MV-4-11 (cell line): ENCODE results near the gene SKIDA1.

ENCODE experiments used
- DNase-seq: peaks from one replicate; lab custom pipeline; 2025; lab: John Stamatoyannopoulos, UW

SKIDA1 gene

DNA sequence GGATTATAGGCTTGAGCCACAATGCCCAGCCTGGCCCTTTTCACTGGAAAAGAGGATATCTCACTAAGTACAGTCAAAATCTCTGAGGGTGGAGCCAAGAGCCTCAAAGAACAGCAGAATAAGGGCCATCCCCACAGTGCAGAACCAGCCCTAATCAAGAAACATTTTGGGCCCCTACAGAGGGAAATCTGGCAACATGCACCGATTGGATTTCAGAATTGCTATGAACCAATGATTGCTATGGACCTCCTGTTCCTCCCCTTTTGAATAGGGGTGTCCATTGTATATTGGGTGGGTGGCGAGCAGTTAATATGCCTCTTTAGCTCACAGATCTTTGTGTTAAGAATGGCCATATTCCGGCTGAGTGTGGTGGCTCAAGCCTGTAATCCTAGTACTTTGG lies 42.7 kb downstream of the SKIDA1 start:
- DNase-seq = no peak

DNA sequence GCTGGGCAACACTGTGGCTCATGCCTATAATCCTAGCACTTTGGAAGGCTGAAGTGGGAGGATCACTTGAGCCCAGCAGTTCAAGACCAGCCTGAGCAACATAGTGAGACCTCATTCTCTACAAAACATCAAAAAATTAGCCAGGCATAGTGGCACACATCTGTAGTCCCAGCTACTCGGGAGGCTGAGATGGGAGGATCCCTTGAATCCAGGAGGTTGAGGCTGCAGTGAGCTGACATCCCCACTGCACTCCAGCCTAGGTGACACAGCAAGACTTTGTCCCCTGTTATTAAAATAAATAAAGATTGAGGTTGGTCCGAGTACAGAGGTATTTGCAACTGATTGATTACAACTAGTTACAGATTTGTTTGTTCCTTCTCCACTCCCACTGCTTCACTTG lies 44.1 kb downstream of the SKIDA1 start:
- DNase-seq = no peak

DNA sequence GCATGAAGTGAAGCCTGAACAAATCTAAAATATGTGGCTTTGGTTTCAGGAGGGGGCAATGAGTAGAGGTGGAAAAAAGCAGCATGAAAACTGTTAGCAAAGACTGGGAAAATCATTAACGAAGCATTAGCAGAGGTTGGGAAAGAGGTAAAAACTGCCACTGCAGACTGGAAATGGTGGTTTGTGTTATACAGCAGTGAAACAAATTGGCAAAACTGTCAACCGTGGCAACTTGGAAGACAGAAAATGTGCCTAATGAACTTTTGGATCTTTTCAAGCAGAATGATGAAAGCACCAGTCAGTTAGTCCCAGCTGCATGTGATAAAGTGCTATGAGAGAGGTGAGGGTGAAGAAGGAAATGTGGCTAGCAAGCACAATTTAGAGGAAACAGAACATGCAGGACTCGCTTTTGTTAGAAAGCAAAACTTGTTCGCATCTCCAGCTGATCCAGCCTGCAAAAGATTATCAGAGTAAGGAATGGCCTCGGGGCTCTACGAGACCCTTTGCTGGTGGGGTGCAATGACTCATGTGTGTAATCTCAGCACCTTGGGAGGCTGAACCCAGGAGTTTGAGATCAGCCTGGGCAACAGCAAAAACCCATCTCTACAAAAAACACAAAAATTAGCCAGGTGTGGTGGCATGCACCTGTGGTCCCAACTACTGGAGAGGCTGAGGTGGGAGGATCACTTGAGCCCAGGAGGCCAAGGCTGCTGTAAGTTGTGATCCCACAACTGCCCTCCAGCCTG lies 45.7 kb downstream of the SKIDA1 start:
- peak; percentile 23 for DNase-seq

DNA sequence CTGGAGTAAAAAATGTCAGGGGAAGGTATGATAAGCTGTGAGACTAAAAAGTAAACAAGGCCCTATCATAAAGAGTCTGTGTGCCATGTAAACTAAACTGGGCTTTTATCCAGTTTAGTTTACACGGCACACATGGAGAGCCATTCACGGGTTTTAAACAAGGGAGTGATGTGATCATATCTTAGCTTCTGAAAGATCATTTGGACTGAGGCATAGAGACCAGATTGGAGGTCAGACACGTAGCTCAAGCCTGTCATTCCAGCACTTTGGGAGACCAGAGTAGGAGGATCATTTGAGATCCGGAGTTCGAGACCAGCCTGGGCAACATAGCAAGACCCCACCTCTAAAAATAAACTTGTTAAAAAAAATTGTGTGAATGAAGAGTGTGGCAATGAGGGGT lies 50.1 kb downstream of the SKIDA1 start:
- DNase-seq = no peak

DNA sequence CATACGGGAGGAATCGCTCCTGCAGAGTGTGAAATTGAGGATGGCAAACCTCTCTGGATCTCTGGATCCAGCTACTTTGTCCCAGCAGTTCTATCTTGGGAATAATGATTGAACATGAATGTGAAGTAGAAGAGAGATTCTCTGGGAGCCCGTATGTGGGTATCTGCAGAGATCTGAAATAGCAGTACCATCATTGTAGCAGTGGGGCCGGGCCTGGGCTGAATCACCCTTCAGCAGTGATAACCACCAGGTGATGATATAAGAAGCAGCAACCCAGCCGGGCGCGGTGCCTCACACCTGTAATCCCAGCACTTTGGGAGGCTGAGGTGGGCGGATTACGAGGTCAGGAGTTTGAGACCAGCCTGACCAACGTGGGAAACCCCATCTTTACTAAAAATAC lies 51.9 kb downstream of the SKIDA1 start:
- DNase-seq = no peak

DNA sequence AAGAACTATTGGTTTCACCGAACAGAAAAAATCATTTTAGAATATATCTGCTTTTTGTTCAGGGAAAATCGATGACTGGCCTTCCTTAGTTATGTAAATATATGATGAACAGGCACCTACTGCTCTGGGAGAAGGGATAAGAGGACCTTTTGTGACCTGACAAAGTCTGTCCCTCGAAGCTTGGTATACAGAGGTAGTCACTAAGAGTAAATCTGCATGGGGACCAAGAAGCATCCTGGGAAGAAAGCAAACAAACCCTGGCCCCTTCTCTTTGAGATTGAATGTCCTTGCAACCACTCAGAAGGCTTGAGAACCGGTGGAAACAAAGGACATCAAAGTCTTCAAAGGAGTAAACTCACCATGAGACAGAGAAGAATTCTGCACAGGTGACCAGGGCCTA lies 52.3 kb downstream of the SKIDA1 start:
- DNase-seq = no peak

DNA sequence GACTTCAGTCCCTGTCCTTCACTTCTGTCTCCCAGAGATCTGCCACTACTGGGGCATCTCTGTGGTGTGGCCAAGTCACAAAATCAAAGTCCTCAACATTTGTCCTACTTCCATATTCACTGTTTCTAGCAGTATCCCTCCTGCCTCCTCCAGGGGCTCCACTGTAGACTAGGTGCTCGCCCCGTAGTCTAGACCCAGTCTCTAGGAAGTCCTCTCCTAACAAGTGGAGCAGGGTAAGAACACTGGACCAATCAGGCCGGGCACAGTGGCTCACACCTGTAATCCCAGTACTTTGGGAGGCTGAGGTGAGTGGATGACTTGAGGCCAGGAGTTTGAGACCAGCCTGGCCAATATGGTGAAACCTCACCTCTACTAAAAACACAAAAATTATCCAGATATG lies 57.4 kb downstream of the SKIDA1 start:
- DNase-seq = no peak

DNA sequence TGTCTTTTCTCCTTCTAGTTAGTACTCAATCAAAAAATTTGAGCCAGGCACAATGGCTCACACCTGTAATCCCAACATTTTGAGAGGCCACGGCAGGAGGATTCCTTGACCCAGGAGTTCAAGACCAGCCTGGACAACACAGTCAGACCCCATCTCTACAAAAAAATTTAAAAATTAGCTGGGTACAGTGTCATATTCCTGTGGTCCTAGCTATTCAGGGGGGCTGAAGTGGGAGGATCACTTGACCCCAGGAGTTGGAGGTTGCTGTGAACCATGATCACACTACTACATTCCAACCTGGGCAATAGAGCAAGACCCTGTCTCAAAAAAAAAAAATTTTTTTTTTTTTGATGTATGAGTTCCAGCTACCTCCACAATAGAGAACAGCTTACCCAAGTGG lies 57.8 kb downstream of the SKIDA1 start:
- no peak for DNase-seq

DNA sequence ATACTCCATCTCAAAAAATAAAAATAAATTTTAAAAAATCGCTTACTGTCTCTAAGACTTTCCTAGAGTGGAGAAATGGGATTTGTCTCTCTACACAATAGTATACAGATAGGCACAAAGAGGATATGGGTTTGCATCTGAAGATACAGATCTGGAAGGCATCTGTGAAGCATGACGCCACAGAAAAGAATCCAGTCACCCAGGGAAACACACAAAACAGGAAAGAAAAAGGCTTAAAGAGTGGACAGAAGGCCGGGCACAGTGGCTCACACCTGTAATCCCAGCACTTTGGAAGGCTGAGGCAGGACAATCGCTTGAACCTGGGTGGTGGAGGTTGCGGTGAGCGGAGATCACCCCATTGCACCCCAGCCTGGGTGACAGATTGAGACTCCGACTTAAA lies 61.3 kb downstream of the SKIDA1 start:
- no peak for DNase-seq
